PC-9 (cell line): ENCODE measurements around the gene DACH1. TPM values are rescaled to one million over a fixed set of nuclear protein-coding genes. Genes with fewer than 3 reads are reported as not detected.

ENCODE experiments used
- BruUV-seq: library from RNA; stranded (reverse); fragments of 400-500 nt; replicated peaks from 2 replicates; lab custom pipeline; 2021; lab: Mats Ljungman, UMichigan
- CTCF ChIA-PET: fragments of 300-600 bp; sonication (Branson Sonifier 250); formaldehyde crosslinking; loops from one replicate; lab custom pipeline; 2022; ENCODE audit warnings: antibody characterized with exemption; lab: Charles Lee
- POLR2A ChIA-PET: fragments of 300-600 bp; sonication (Branson Sonifier 250); formaldehyde crosslinking; loops from one replicate; lab custom pipeline; 2022; ENCODE audit warnings: antibody characterized with exemption; ENCODE audit not compliant: unreplicated experiment; lab: Charles Lee
- DNase-seq, 2 experiments: peaks; one replicate each; pipeline versions ENCODE4 v3.0.0 to v3.0.0-alpha.2; 2015 to 2022; ENCODE audit warnings: mixed read lengths in 1 of 2
- H2AFZ ChIP-seq: fragments of 200-600 bp; sonication (generic); 2 replicates; pipeline ENCODE4 v1.8.1; 2017; ENCODE audit warnings: antibody characterized with exemption
- H3F3A ChIP-seq: fragments of 200-600 bp; sonication (generic); 2 replicates; pipeline ENCODE4 v1.8.1; 2017; ENCODE audit warnings: antibody characterized with exemption, mild to moderate bottlenecking, low read depth; ENCODE audit not compliant: insufficient read depth
- H3K27ac ChIP-seq: fragments of 200-600 bp; sonication (generic); 2 replicates; pipeline ENCODE4 v1.6.1; 2016; ENCODE audit warnings: mixed run types
- H3K27me3 ChIP-seq: fragments of 200-600 bp; sonication (generic); 2 replicates; pipeline ENCODE4 v1.6.1; 2016; ENCODE audit warnings: low read depth, mixed run types; ENCODE audit not compliant: insufficient read depth
- H3K36me3 ChIP-seq: fragments of 200-600 bp; sonication (generic); 2 replicates; pipeline ENCODE4 v1.6.1; 2016; ENCODE audit warnings: low read depth, mixed run types
- H3K4me1 ChIP-seq: fragments of 200-600 bp; sonication (generic); replicated peaks from 2 replicates; pipeline ENCODE4 v1.6.1; 2016; ENCODE audit warnings: mixed run types; ENCODE audit not compliant: insufficient read depth
- H3K4me2 ChIP-seq: fragments of 200-600 bp; sonication (generic); 2 replicates; pipeline ENCODE4 v1.6.1; 2017; ENCODE audit warnings: mixed run types
- H3K4me3 ChIP-seq: fragments of 200-600 bp; sonication (generic); 2 replicates; pipeline ENCODE4 v1.6.1; 2016; ENCODE audit warnings: mixed run types
- H3K79me2 ChIP-seq: fragments of 200-600 bp; sonication (generic); 2 replicates; pipeline ENCODE4 v1.6.1; 2017; ENCODE audit warnings: low read depth, mixed run types
- H3K9me2 ChIP-seq: fragments of 200-600 bp; sonication (generic); 2 replicates; pipeline ENCODE4 v1.8.1; 2017; ENCODE audit warnings: mild to moderate bottlenecking; ENCODE audit not compliant: insufficient read depth
- H3K9me3 ChIP-seq: fragments of 200-600 bp; sonication (generic); 2 replicates; pipeline ENCODE4 v1.8.1; 2016; ENCODE audit warnings: low read depth; ENCODE audit not compliant: insufficient read depth
- H4K20me1 ChIP-seq: fragments of 200-600 bp; sonication (generic); 2 replicates; pipeline ENCODE4 v1.8.1; 2017; ENCODE audit not compliant: insufficient read depth
- CTCF ChIP-seq: fragments of 200-600 bp; sonication (generic); conservative IDR thresholded peaks from 2 replicates; pipeline ENCODE4 v1.6.1; 2017; ENCODE audit warnings: mixed run types, antibody characterized with exemption, mild to moderate bottlenecking, moderate library complexity
- EZH2 ChIP-seq: fragments of 200-600 bp; sonication (generic); IDR thresholded peaks from 2 replicates; pipeline ENCODE4 v1.8.0; 2017; ENCODE audit warnings: antibody characterized with exemption, low read depth
- intact Hi-C: fragments of 100-400 bp; cut with micrococcal nuclease; formaldehyde crosslinking; loops from one replicate; pipeline ENCODE4 v1.10.0; 2022; ENCODE audit not compliant: unreplicated experiment
- total RNA-seq: library from RNA; stranded (reverse); gene quantifications from 2 replicates; pipeline ENCODE4 v1.2.3, GENCODE V29; 2021

Gene DACH1
- total RNA-seq, 1 experiment from 2014 or later: 1.5 TPM

- POLR2A ChIA-PET: no interaction called here
- no peaks in the 10 kb centered on the region for H3K9me3 ChIP-seq
- intact Hi-C loops: no loop called here
- no peaks in the 10 kb centered on the region for H3K9me2 ChIP-seq
- H3K4me1 ChIP-seq: no peaks in the 10 kb centered on the region
- no peak overlapping the region for H3K4me3 ChIP-seq
- no peaks in the 10 kb centered on the region for H3K36me3 ChIP-seq
- no peaks in the 10 kb centered on the region for H3K27me3 ChIP-seq
- no peak overlapping the region for H3K27ac ChIP-seq
- no peaks in the 10 kb centered on the region for H4K20me1 ChIP-seq
- no peak overlapping the region for H2AFZ ChIP-seq
- CTCF ChIA-PET: no interaction called here
- TF ChIP-seq CTCF (no peak), EZH2 (no peak)
- no peaks in the 10 kb centered on the region for H3F3A ChIP-seq
- H3K79me2 ChIP-seq: no peaks in the 10 kb centered on the region
- no TSS peak for BruUV-seq
- DNase-seq: no peak
- H3K4me2 ChIP-seq: no peak overlapping the region
Observed at GRCh38 chr13:71797517-71797916, 69.5 kb downstream of the DACH1 start.

GRCh38 chr13:71789693-71790329, 77.2 kb downstream of the DACH1 start:
- TF ChIP-seq CTCF: no peak
- TF ChIP-seq EZH2: no peak
- no peak overlapping the region for H3K4me2 ChIP-seq
- DNase-seq: no peak
- H3K27me3 ChIP-seq: no peaks in the 10 kb centered on the region
- H3K4me1 ChIP-seq: no peaks in the 10 kb centered on the region
- H3K4me3 ChIP-seq: no peak overlapping the region
- no peaks in the 10 kb centered on the region for H3K79me2 ChIP-seq
- intact Hi-C loops: no loop called here
- no peak overlapping the region for H3K27ac ChIP-seq
- no peaks in the 10 kb centered on the region for H3K36me3 ChIP-seq
- no TSS peak for BruUV-seq
- no peaks in the 10 kb centered on the region for H4K20me1 ChIP-seq
- no peaks in the 10 kb centered on the region for H3K9me2 ChIP-seq
- no peak overlapping the region for H2AFZ ChIP-seq
- no peaks in the 10 kb centered on the region for H3K9me3 ChIP-seq
- ChIA-PET POLR2A (interaction anchor here (0.7 kb wide), 1 partner anchor 9 kb away, joined by 8 read pairs; no protein-coding TSS in a partner anchor), CTCF (no interaction called here)
- H3F3A ChIP-seq: no peaks in the 10 kb centered on the region

- Histone ChIP-seq H2AFZ (no peak overlapping the region), H3K4me1 (no peaks in the 10 kb centered on the region), H3K4me2 (no peak overlapping the region), H3K79me2 (no peaks in the 10 kb centered on the region), H3K27ac (no peak overlapping the region), H3K36me3 (no peaks in the 10 kb centered on the region), H3F3A (no peaks in the 10 kb centered on the region), H3K27me3 (no peaks in the 10 kb centered on the region), H3K4me3 (no peak overlapping the region), H3K9me3 (no peaks in the 10 kb centered on the region), H3K9me2 (no peaks in the 10 kb centered on the region), H4K20me1 (no peaks in the 10 kb centered on the region)
- BruUV-seq: no TSS peak
- CTCF ChIA-PET: no interaction called here
- TF ChIP-seq CTCF (no peak), EZH2 (no peak)
- POLR2A ChIA-PET: interaction anchor here (0.7 kb wide), 1 partner anchor 10 kb away, joined by 8 read pairs; no protein-coding TSS in a partner anchor
- no peak for DNase-seq
- intact Hi-C loops: no loop called here
Observed at GRCh38 chr13:71789037-71789436, 78.0 kb downstream of the DACH1 start.
